Measurements from ENCODE around the gene ALDOA. TPM values are rescaled to one million over a fixed set of nuclear protein-coding genes. Genes with fewer than 3 reads are reported as not detected.
A peak's percentile ranks its signal among the peaks of the same experiment; 100 is the strongest.
"Not testable (repeated sequence)": the region's sequence is repeated elsewhere in the genome, so short reads cannot be mapped to it uniquely, and the experiment has no call there.

The ALDOA gene
- total RNA-seq, 4 donors from 2014 or later: 1,024 to 1,551 (median 1,380) TPM

DNA sequence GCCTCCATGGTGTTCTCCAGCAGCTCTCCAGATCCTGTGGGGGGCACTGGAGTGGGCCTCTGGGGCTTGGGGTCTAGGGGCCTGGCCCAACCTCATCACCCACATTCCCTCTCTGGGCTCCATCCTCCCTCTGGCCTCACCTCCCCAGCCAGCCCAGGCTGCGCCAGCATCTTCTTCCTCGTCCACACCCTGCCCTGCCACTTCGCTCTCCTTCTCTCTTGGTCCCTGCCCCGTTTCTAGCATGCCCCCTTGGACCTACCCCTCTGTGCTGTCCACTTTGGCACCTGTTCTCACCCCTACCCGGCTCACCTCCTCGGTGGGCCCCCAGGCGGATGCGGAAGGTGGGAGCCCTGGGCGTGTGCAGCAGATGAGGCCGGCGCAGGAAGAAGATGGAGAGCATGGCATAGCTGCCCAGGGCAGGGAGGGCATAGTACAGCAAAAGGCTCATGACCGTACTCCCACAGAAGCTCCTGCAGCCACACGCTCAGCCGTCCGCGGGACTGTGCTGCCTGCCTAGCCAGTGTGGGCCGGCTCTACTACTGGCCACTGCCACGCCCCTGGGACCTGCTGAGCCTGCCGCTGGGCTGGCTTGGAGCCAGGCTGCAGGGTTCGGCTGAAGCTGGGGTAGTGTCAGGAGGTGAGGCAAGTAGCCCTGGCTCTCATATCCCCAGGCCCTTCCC lies 47.6 kb downstream of the ALDOA start, which contains the start of gene GDPD3:
Gene GDPD3, minus strand, starts transcription at position 507 of the 680 bp plus-strand sequence. Its CDS starts 59 bp downstream, at position 448.
- intact Hi-C loops (cut with DNase I): no loop called here
- peak within 1 kb of the TSS in 2 of 4 donors; percentile 14 to 31 for H3K4me3 ChIP-seq
- H3K4me1 ChIP-seq: peaks cover 22 to 61% (median 27%) of the 10 kb centered on the region in 3 donors
- DNase-seq: no peak
- 68 to 78% methylated on average over 5 to 10 of the region's 20 CpGs for WGBS, 2 donors
- H3K27me3 ChIP-seq: no peaks in the 10 kb centered on the region
- peak within 1 kb of the TSS; percentile 61 to 83 (median 77) for H3K27ac ChIP-seq
- H3K36me3 ChIP-seq: peaks cover 16 to 100% (median 36%) of the 10 kb centered on the region in 3 donors
- TF ChIP-seq, protein P1, sequence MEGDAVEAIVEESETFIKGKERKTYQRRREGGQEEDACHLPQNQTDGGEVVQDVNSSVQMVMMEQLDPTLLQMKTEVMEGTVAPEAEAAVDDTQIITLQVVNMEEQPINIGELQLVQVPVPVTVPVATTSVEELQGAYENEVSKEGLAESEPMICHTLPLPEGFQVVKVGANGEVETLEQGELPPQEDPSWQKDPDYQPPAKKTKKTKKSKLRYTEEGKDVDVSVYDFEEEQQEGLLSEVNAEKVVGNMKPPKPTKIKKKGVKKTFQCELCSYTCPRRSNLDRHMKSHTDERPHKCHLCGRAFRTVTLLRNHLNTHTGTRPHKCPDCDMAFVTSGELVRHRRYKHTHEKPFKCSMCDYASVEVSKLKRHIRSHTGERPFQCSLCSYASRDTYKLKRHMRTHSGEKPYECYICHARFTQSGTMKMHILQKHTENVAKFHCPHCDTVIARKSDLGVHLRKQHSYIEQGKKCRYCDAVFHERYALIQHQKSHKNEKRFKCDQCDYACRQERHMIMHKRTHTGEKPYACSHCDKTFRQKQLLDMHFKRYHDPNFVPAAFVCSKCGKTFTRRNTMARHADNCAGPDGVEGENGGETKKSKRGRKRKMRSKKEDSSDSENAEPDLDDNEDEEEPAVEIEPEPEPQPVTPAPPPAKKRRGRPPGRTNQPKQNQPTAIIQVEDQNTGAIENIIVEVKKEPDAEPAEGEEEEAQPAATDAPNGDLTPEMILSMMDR (IDR thresholded peaks at IDR 0.05): no peak
- no peak for TF ChIP-seq POLR2A (IDR thresholded peaks at IDR 0.05)
- H3K9me3 ChIP-seq: no peaks in the 10 kb centered on the region

DNA sequence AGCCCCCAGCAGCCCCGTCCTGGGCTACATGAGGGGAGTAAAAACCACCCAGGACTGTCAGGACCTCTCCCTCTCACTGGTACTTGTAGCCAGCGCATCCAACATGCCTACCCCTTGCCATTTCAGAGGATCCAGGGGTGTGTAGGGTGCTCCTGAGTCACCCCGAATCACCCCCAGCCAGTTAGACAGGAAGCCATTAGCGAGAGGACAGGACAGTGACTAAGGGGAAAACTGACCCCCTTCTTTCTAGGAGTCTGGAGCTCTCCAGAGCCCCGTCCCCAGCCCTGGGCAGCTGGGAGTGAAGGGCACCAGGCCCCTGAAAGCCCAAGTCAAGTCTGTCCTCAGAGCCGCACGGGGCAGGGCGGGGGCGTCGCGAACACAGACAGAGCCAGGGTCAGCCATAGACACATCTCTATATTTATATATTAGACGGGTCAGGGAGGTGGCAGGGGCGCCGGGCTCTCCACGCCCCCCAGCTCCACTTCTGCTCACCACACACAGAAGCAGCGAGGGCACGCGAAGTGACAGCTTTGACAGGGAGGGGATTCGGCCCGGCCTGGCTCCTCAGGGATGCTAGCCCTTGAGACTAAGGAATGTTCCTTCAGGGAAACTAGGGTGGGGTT lies 48.3 kb downstream of the ALDOA start:
- TF ChIP-seq, protein P1 (IDR thresholded peaks at IDR 0.05): no peak
- no peak for TF ChIP-seq POLR2A (IDR thresholded peaks at IDR 0.05)
- Histone ChIP-seq H3K27ac (peak overlapping the region; percentile 61 to 83 (median 77)), H3K4me3 (peak overlapping the region in 1 of 4 donors; percentile 31), H3K9me3 (no peaks in the 10 kb centered on the region), H3K27me3 (no peaks in the 10 kb centered on the region), H3K4me1 (peaks cover 22 to 64% (median 27%) of the 10 kb centered on the region in 3 donors), H3K36me3 (peaks cover 17 to 100% (median 35%) of the 10 kb centered on the region in 3 donors)
- WGBS, 2 donors: 90 to 100% methylated on average over 3 to 18 of the region's 20 CpGs
- intact Hi-C loops (cut with DNase I): no loop called here
- no peak for DNase-seq

DNA sequence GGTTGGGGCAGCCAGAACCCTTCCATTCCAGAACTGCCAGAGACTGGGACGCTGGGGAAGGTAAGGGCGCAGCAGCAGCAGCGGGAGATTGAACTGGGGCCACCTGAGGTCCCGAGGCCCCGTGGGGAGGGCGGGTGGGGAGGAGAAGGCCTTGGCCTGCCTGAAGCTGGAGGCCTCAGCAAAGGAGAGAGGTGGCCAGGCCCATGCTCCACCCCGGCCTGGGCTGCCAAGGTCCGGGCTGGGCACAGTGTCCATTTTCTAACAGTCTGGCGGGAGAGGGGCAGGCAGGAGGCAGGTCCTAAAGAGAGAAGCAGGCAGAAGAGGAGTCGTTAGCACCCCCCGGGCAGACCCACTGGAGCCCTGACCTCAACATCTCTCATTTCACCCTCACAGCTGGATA lies 48.9 kb downstream of the ALDOA start:
- peaks cover 22 to 69% (median 27%) of the 10 kb centered on the region in 3 donors for H3K4me1 ChIP-seq
- intact Hi-C loops (cut with DNase I): no loop called here
- H3K9me3 ChIP-seq: no peaks in the 10 kb centered on the region
- no peak for DNase-seq
- WGBS, 2 donors: 83 to 92% methylated on average over 2 to 3 of the region's 11 CpGs
- no peaks in the 10 kb centered on the region for H3K27me3 ChIP-seq
- H3K27ac ChIP-seq: peak overlapping the region; percentile 61 to 83 (median 77)
- TF ChIP-seq, protein P1 (IDR thresholded peaks at IDR 0.05): no peak
- no peak for TF ChIP-seq POLR2A (IDR thresholded peaks at IDR 0.05)
- peaks cover 17 to 100% (median 35%) of the 10 kb centered on the region in 3 donors for H3K36me3 ChIP-seq
- no peak overlapping the region for H3K4me3 ChIP-seq

DNA sequence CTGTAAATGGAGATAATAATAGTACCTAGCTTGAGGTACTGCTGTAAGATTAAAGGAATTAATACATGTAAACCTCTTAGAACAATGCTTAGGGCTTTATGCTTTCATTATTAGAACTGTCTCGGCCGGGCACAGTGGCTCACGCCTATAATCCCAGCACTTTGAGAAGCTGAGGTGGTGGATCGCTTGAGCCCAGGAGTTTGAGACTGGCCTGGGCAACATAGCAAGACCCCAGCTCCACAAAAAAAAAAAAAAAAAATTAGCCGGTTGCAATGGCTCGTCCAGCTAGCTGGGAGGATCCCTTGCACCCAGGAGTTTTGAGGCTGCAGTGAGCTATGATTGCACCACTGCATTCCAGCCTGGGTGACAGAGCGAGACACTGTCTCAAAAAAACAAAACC lies 49.3 kb downstream of the ALDOA start:
- WGBS, 2 donors: 65 to 80% methylated on average over 4 to 7 of the region's 7 CpGs
- Histone ChIP-seq H3K36me3 (peaks cover 17 to 100% (median 39%) of the 10 kb centered on the region in 3 donors), H3K4me1 (peaks cover 22 to 73% (median 27%) of the 10 kb centered on the region in 3 donors), H3K27ac (peak overlapping the region; percentile 61 to 83 (median 77))
- intact Hi-C loops (cut with DNase I); H3K27me3 ChIP-seq; H3K4me3 ChIP-seq; H3K9me3 ChIP-seq; DNase-seq: not testable (repeated sequence)

DNA sequence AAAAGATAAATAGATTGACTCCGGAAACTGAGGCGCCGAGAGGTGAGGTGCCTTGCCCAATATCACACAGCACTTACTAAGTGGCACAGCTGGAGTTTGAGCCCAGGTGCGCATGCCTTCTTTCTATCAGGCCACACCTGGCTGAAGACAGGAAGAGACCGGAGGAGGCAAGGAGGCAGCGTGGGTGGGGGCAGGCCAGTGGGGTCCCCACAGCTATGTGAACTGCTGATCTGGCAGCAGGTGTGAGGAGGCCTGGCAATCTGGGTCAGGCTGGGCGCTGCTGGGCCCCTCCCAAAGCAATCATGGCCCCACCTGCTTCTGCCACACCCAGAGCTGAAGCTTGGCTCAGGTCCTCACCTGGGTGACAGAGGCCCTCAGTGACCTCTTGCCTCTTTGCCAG lies 49.7 kb downstream of the ALDOA start:
- 63 to 71% methylated on average over 6 to 7 of the region's 7 CpGs for WGBS, 2 donors
- intact Hi-C loops (cut with DNase I): no loop called here
- no peak for DNase-seq
- peaks cover 17 to 100% (median 43%) of the 10 kb centered on the region in 3 donors for H3K36me3 ChIP-seq
- TF ChIP-seq POLR2A (IDR thresholded peaks at IDR 0.05): no peak
- TF ChIP-seq, protein P1 (IDR thresholded peaks at IDR 0.05): no peak
- no peaks in the 10 kb centered on the region for H3K9me3 ChIP-seq
- no peak overlapping the region for H3K4me3 ChIP-seq
- H3K27ac ChIP-seq: peak overlapping the region; percentile 55 to 83 (median 77)
- H3K27me3 ChIP-seq: no peaks in the 10 kb centered on the region
- H3K4me1 ChIP-seq: peaks cover 22 to 77% (median 27%) of the 10 kb centered on the region in 3 donors

All from esophagus squamous epithelium (tissue), 5 donors.